Urinary bladder (tissue), 4 donors: ENCODE measurements around the gene NPIPA5. TPM values are rescaled to one million over a fixed set of nuclear protein-coding genes. Genes with fewer than 3 reads are reported as not detected.
"Not testable (repeated sequence)": the region's sequence is repeated elsewhere in the genome, so short reads cannot be mapped to it uniquely, and the experiment has no call there.

ENCODE experiments used
- DNase-seq: peaks from one replicate; pipeline ENCODE4 v3.0.0-alpha.2; 2015; ENCODE audit errors: extremely low spot score
- H3K27ac ChIP-seq: one replicate; pipeline ENCODE4 v1.5.1; 2013; ENCODE audit warnings: low read depth, mild to moderate bottlenecking, moderate library complexity
- H3K36me3 ChIP-seq: one replicate; pipeline ENCODE4 v1.6.1; 2013; ENCODE audit warnings: mild to moderate bottlenecking, moderate library complexity; ENCODE audit not compliant: insufficient read depth
- H3K4me1 ChIP-seq: one replicate; pipeline ENCODE4 v1.6.1; 2013; ENCODE audit warnings: mild to moderate bottlenecking, moderate library complexity; ENCODE audit not compliant: insufficient read depth
- H3K4me3 ChIP-seq: one replicate; pipeline ENCODE4 v1.5.1; 2013; ENCODE audit warnings: low read depth, low read length
- WGBS: extraction: QIAGEN DNeasy Blood & Tissue Kit; methylation state at CpG from one replicate; pipeline ENCODE4 v1.1.7; 2013; 5-methylcytosine and 5-hydroxymethylcytosine counted together
- polyA plus RNA-seq: library from polyadenylated mRNA; stranded (reverse); fragments of 200-250 nt; gene quantifications from one replicate; pipeline ENCODE4 v1.2.3, GENCODE V29; 2013
- total RNA-seq: library from RNA; depleted of rRNA; stranded (reverse); fragments of >200 nt; gene quantifications from one replicate; pipeline ENCODE4 v1.2.3, GENCODE V29; 2014
- donor health status: healthy with polysubstance abuse.
- donor health status: healthy.

Gene NPIPA5
- total and polyA plus RNA-seq, 2 donors = 3.9 to 4.6 TPM

- no peak for DNase-seq
- WGBS = 95% methylated on average over 3 of the region's 3 CpGs
- Histone ChIP-seq H3K36me3 (no peaks in the 10 kb centered on the region), H3K27ac (no peak overlapping the region), H3K4me3 (no peak overlapping the region), H3K4me1 (no peaks in the 10 kb centered on the region)
Measured at GRCh38 chr16:15401972-15402371, 23.9 kb upstream of the NPIPA5 start.

DNA sequence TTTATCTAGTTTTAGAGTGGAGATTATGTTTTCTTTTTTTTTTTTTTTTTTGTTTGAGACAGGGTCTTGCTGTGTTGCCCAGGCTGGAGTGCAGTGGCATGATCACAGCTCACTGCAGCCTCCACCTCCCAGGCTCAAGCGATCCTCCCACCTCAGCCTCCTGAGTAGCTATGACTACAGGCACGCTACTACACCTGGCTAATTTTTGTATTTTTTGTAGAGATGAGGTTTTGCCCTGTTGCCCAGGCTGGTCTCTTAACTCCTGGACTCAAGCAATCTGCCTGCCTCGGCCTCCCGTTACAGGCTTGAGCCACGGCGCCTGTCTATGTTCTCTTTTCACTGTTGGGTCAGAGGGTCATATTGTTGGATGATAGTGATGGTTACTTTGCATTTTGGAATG is 22.2 kb upstream of the NPIPA5 start:
- not testable (repeated sequence) for H3K36me3 ChIP-seq, H3K27ac ChIP-seq, DNase-seq, H3K4me1 ChIP-seq, H3K4me3 ChIP-seq
- WGBS = 92% methylated on average over 6 of the region's 6 CpGs

GRCh38 chr16:15399317-15399716 is 21.2 kb upstream of the NPIPA5 start:
- Histone ChIP-seq H3K4me3 (no peak overlapping the region), H3K27ac (no peak overlapping the region), H3K4me1 (no peaks in the 10 kb centered on the region), H3K36me3 (no peaks in the 10 kb centered on the region)
- no peak for DNase-seq
- WGBS = 87% methylated on average over 3 of the region's 3 CpGs

DNA sequence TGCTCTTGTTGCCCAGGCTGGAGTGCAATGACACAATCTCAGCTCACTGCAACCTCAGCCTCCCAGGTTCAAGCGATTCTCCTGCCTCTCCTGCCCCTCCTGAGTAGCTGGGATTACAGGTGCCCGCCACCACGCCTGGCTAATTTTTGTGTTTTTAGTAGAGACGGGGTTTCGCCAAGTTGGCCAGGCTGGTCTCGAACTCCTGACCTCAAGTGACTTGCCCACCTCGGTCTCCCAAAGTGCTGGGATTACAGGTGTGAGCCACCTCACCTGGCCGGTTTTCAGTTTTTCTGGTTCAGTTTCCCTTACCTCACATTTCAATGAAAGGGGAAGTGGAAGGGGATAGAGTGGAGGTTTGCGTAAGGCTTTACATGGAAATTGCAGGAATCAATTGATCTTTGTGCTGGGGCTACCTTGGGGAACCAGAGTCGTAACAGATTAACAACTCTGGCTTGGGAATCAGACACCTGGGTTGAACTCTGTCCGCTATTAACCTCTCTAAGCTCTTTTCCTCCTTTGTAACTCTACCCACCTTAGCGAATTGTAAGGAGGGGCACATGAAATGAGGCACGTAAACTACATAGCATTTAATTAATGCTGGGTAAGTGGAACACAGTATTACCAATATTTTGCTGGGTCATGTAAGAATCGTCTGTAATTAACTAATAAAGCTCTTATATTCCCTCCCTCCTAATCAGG is 20.7 kb upstream of the NPIPA5 start:
- Histone ChIP-seq H3K27ac (no peak overlapping the region), H3K4me1 (no peaks in the 10 kb centered on the region), H3K36me3 (no peaks in the 10 kb centered on the region), H3K4me3 (no peak overlapping the region)
- 86% methylated on average over 14 of the region's 14 CpGs for WGBS
- no peak for DNase-seq

GRCh38 chr16:15396948-15397594 is 19.0 kb upstream of the NPIPA5 start:
- Histone ChIP-seq H3K36me3 (no peaks in the 10 kb centered on the region), H3K4me3 (no peak overlapping the region), H3K27ac (no peak overlapping the region), H3K4me1 (no peaks in the 10 kb centered on the region)
- 93% methylated on average over 11 of the region's 11 CpGs for WGBS
- DNase-seq = no peak

- H3K36me3 ChIP-seq, H3K27ac ChIP-seq, DNase-seq, H3K4me1 ChIP-seq: not testable (repeated sequence)
- 84% methylated on average over 8 of the region's 8 CpGs for WGBS
- peak overlapping the region; percentile 55 for H3K4me3 ChIP-seq
Measured at GRCh38 chr16:15396509-15396829, 18.4 kb upstream of the NPIPA5 start.

DNA sequence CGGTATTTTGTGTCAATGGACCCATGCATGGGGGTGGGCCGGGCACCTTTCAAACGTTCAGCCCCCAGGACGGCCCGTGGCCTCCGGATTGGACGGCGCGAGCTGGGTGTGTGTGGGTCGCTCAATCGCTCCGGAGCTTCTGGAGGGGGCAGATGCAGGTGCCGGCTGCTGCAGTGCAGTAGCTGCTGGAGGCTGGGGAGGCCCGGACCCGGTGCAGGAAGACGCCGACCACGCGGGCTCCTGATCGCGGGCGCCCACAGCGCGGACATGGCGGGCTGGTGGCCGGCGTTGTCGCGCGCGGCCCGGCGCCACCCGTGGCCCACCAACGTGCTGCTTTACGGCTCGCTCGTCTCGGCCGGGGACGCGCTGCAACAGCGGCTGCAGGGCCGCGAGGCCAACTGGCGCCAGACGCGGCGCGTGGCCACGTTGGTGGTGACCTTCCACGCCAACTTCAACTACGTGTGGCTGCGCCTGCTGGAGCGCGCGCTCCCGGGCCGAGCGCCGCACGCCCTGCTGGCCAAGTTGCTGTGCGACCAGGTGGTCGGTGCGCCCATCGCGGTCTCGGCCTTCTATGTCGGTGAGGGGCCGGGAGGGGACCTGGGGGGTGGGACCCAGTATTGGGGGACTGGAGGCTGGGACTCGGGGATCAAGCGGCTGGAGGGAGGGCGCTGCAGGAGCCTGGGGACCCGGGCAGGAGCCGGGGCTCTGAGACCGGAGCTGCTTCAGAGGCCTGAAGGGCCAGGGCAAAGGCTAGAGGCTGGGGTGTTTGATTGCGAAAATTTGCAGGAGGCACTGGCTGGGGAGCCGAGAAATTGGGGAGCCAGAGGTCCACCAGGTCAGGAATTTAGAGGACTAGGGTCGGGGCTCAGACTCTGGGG is 17.8 kb upstream of the NPIPA5 start, which contains the start of gene MPV17L:
MPV17L (plus strand) TSS at position 124 of the 878 bp plus-strand sequence; CDS start at position 268, 144 bp downstream.
- peak within 1 kb of the TSS; percentile 30 for H3K27ac ChIP-seq
- 3% methylated on average over 79 of the region's 79 CpGs for WGBS
- not testable (repeated sequence) for H3K4me1 ChIP-seq, H3K36me3 ChIP-seq, DNase-seq
- peak within 1 kb of the TSS; percentile 55 for H3K4me3 ChIP-seq

DNA sequence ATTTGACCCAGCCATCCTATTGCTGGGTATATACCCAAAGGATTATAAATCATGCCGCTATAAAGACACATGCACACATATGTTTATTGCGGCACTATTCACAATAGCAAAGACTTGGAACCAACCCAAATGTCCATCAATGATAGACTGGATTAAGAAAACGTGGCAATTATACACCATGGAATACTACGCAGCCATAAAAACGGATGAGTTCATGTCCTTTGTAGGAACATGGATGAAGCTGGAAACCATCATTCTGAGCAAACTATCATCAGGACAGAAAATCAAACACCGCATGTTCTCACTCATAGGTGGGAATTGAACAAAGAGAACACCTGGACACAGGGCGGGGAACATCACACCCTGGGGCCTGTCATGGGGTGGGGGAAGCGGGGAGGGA is 14.9 kb upstream of the NPIPA5 start:
- H3K4me1 ChIP-seq, H3K36me3 ChIP-seq, DNase-seq, H3K4me3 ChIP-seq, H3K27ac ChIP-seq: not testable (repeated sequence)
- WGBS = 87% methylated on average over 8 of the region's 8 CpGs

DNA sequence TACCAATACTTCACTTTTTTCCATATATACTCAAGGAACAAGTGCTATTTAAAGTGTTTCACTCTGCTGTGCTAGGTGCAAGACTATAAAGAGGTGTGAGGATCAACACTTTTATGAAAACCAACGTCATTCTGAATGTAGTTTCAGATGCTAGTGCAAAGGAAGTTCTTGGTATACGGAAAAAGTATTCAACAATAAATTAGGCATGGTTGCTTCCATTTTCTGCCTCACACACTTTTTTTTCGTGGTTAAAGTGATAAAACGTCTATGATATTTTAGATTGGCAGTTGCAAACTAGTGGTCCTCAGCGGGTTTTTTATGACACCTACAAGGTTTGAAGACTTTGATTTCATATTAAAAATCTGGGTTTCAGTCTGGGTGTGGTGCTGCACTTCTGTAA is 11.8 kb upstream of the NPIPA5 start:
- DNase-seq = not testable (repeated sequence)

GRCh38 chr16:15388060-15388459 is 10.0 kb upstream of the NPIPA5 start:
- not testable (repeated sequence) for H3K27ac ChIP-seq, DNase-seq
- 81% methylated on average over 6 of the region's 6 CpGs for WGBS

More for the DNA sequence above, 11.8 kb upstream of the NPIPA5 start:
- H3K27ac ChIP-seq, H3K36me3 ChIP-seq, H3K4me3 ChIP-seq, H3K4me1 ChIP-seq: not testable (repeated sequence)
- 81% methylated on average over 5 of the region's 5 CpGs for WGBS

GRCh38 chr16:15382810-15383209 is 4.7 kb upstream of the NPIPA5 start:
- DNase-seq, H3K4me3 ChIP-seq: not testable (repeated sequence)
- 66% methylated on average over 3 of the region's 3 CpGs for WGBS

More at GRCh38 chr16:15388060-15388459, 10.0 kb upstream of the NPIPA5 start:
- H3K4me3 ChIP-seq, H3K36me3 ChIP-seq, H3K4me1 ChIP-seq: not testable (repeated sequence)

GRCh38 chr16:15357495-15357894 is 20.6 kb downstream of the NPIPA5 start:
- H3K4me1 ChIP-seq, H3K27ac ChIP-seq, H3K36me3 ChIP-seq, H3K4me3 ChIP-seq, DNase-seq: not testable (repeated sequence)
- 72% methylated on average over 3 of the region's 7 CpGs for WGBS

More at GRCh38 chr16:15382810-15383209, 4.7 kb upstream of the NPIPA5 start:
- H3K36me3 ChIP-seq, H3K27ac ChIP-seq, H3K4me1 ChIP-seq: not testable (repeated sequence)

DNA sequence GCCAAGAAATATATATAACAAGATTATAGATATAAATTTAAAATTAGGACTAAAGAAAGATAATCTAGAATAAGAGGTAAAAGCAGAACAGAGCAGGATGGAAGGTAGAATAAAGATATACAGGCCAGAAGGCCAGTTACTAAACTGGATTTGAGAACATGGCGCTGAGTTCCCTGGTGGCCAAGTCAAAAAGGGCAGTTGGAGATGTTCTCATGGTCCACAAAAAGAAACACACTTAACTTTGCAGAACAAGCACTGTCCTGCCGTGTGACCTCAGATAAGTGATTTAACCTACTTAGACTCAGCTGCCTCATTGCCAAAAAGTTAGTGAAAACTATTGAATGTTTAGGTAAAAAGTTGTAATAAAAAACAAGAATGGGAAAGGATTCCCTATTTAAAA is 23.2 kb downstream of the NPIPA5 start:
- WGBS = no CpG with 5 or more reads among the region's 2 CpGs
- DNase-seq, H3K27ac ChIP-seq, H3K36me3 ChIP-seq, H3K4me3 ChIP-seq, H3K4me1 ChIP-seq: not testable (repeated sequence)
